ENCODE measurements around the gene UBN1.

DNA sequence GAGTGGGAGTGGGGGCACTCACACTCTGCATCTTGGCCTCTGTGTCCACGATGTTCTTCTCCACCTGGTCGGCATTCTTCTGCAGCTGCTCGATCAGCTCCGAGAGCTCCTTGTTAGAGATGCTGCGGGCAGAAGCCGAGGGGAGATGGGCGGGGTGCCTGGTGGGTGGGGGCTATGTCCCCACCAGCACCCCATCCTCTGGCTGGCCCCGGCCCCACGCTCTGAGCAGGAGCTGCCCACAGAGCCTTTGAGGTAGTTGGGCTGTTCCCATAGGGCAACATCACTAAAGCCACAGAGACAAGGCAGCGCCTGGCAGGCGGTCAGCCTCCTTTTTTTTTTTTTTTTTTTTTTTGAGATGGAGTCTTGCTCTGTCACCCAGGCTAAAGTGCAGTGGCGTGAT is 63.5 kb downstream of the UBN1 start:
- TF ChIP-seq, protein P1, sequence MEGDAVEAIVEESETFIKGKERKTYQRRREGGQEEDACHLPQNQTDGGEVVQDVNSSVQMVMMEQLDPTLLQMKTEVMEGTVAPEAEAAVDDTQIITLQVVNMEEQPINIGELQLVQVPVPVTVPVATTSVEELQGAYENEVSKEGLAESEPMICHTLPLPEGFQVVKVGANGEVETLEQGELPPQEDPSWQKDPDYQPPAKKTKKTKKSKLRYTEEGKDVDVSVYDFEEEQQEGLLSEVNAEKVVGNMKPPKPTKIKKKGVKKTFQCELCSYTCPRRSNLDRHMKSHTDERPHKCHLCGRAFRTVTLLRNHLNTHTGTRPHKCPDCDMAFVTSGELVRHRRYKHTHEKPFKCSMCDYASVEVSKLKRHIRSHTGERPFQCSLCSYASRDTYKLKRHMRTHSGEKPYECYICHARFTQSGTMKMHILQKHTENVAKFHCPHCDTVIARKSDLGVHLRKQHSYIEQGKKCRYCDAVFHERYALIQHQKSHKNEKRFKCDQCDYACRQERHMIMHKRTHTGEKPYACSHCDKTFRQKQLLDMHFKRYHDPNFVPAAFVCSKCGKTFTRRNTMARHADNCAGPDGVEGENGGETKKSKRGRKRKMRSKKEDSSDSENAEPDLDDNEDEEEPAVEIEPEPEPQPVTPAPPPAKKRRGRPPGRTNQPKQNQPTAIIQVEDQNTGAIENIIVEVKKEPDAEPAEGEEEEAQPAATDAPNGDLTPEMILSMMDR (optimal IDR thresholded peaks at IDR 0.05 in 1 of 3, IDR thresholded peaks at IDR 0.05 in 1 of 3, conservative IDR thresholded peaks at IDR 0.05 in 1 of 3; ENCODE audit: extremely low read depth in 1 of 3, insufficient read depth in 2 of 3, low read length in 3 of 3), result no peak
- TF ChIP-seq EZH2 (IDR thresholded peaks at IDR 0.05; ENCODE audit: low read length), result no peak
